ENCODE measurements around the gene BCAT1.

BCAT1 gene

GRCh38 chr12:24902511-24903328, 46.2 kb downstream of the BCAT1 start:
- no peak overlapping the region for H2AFZ ChIP-seq (ENCODE audit: low read length)
- no peaks in the 10 kb centered on the region; the same call in 1 of the 2 replicates for H3K36me3 ChIP-seq (ENCODE audit: insufficient read depth, low read length)
- no peaks in the 10 kb centered on the region for H3F3A ChIP-seq (ENCODE audit: insufficient read depth, low read length)
- H4K20me1 ChIP-seq (ENCODE audit: insufficient read depth, low read length) = no peaks in the 10 kb centered on the region
- H3K9me2 ChIP-seq (ENCODE audit: low read depth, low read length) = no peaks in the 10 kb centered on the region
- TF ChIP-seq CTCF (IDR thresholded peaks at IDR 0.05; ENCODE audit: low read length) = no peak
- no peak overlapping the region for H3K4me2 ChIP-seq (ENCODE audit: low read length)
- no peaks in the 10 kb centered on the region for H3K9me3 ChIP-seq (ENCODE audit: low read length)
- H3K4me3 ChIP-seq (ENCODE audit: low read depth, low read length, poor library complexity, severe bottlenecking) = no peak overlapping the region
- no peaks in the 10 kb centered on the region for H3K79me2 ChIP-seq (ENCODE audit: insufficient read depth, low read length)
- no peak overlapping the region for H3K27ac ChIP-seq (ENCODE audit: low read depth, low read length, poor library complexity, severe bottlenecking)
- H3K4me1 ChIP-seq (ENCODE audit: insufficient read depth, low read length, severe bottlenecking) = no peaks in the 10 kb centered on the region
- H3K9ac ChIP-seq (ENCODE audit: low read length) = no peak overlapping the region
- H3K27me3 ChIP-seq (ENCODE audit: insufficient read depth, low read length) = peaks cover 4% of the 10 kb centered on the region; the same call in 1 of the 2 replicates

DNA sequence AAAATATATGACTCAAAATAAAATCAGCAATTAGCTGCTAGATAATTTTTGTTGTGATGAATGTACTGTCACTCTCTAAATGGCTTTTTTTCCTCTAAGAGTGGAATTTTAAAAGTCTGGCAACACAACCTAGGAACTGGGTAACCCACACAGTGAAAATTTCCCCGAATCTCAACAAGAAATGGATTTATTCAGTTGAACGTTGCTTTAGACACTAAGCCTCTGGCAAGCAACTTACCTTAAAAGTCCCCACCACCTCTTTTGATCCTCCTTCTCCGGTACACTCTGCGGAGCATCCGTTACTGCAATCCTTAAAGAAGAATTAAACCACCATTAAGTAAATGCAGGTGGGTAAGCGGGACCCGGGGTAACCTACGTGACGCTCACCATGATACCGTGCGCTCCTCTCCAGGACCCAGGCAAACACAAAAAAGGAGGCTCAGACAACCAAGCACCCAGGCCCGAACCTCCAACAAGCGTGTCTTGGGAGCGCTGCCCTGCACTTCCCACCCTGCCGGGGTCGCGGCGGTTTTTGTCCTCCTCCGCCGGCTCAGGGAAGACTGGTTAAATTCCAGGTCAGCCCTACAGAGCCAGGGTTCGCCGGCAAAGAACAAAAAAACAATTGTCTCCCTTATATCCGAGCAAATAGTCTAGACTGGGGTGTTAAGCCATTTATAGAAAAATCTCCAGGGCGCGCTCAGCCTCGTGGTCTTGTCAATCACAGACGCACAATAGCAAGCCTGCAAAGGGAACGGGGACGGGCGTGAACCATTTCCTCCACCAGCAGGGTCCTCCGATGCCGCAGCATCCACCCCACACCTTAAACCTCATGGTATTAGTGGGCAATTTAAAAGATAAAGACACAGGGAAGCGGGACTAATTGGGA, 47.1 kb downstream of the BCAT1 start:
- Histone ChIP-seq H4K20me1 (ENCODE audit: insufficient read depth, low read length) (no peaks in the 10 kb centered on the region), H3K36me3 (ENCODE audit: insufficient read depth, low read length) (no peaks in the 10 kb centered on the region; the same call in 1 of the 2 replicates), H2AFZ (ENCODE audit: low read length) (no peak overlapping the region), H3K79me2 (ENCODE audit: insufficient read depth, low read length) (no peaks in the 10 kb centered on the region), H3K4me1 (ENCODE audit: insufficient read depth, low read length, severe bottlenecking) (no peaks in the 10 kb centered on the region), H3F3A (ENCODE audit: insufficient read depth, low read length) (no peaks in the 10 kb centered on the region), H3K27me3 (ENCODE audit: insufficient read depth, low read length) (peaks cover 4% of the 10 kb centered on the region; the same call in 1 of the 2 replicates), H3K9ac (ENCODE audit: low read length) (no peak overlapping the region), H3K4me2 (ENCODE audit: low read length) (no peak overlapping the region), H3K9me2 (ENCODE audit: low read depth, low read length) (no peaks in the 10 kb centered on the region), H3K27ac (ENCODE audit: low read depth, low read length, poor library complexity, severe bottlenecking) (no peak overlapping the region), H3K4me3 (ENCODE audit: low read depth, low read length, poor library complexity, severe bottlenecking) (no peak overlapping the region), H3K9me3 (ENCODE audit: low read length) (no peaks in the 10 kb centered on the region)
- no peak for TF ChIP-seq EZH2 (IDR thresholded peaks at IDR 0.05; ENCODE audit: borderline replicate concordance, low read length)
- no peak for TF ChIP-seq CTCF (IDR thresholded peaks at IDR 0.05; ENCODE audit: low read length)

- no peak overlapping the region for H2AFZ ChIP-seq (ENCODE audit: low read length)
- H3K9me2 ChIP-seq (ENCODE audit: low read depth, low read length) = no peaks in the 10 kb centered on the region
- no peak overlapping the region for H3K27ac ChIP-seq (ENCODE audit: low read depth, low read length, poor library complexity, severe bottlenecking)
- H3K79me2 ChIP-seq (ENCODE audit: insufficient read depth, low read length) = no peaks in the 10 kb centered on the region
- H3K9me3 ChIP-seq (ENCODE audit: low read length) = no peaks in the 10 kb centered on the region
- no peak overlapping the region for H3K4me3 ChIP-seq (ENCODE audit: low read depth, low read length, poor library complexity, severe bottlenecking)
- no peaks in the 10 kb centered on the region for H3K4me1 ChIP-seq (ENCODE audit: insufficient read depth, low read length, severe bottlenecking)
- no peaks in the 10 kb centered on the region for H4K20me1 ChIP-seq (ENCODE audit: insufficient read depth, low read length)
- H3K9ac ChIP-seq (ENCODE audit: low read length) = no peak overlapping the region
- H3K27me3 ChIP-seq (ENCODE audit: insufficient read depth, low read length) = peaks cover 4% of the 10 kb centered on the region; the same call in 1 of the 2 replicates
- TF ChIP-seq CTCF (IDR thresholded peaks at IDR 0.05; ENCODE audit: low read length) = no peak
- no peak for TF ChIP-seq EZH2 (IDR thresholded peaks at IDR 0.05; ENCODE audit: borderline replicate concordance, low read length)
- H3F3A ChIP-seq (ENCODE audit: insufficient read depth, low read length) = no peaks in the 10 kb centered on the region
- no peaks in the 10 kb centered on the region; the same call in 1 of the 2 replicates for H3K36me3 ChIP-seq (ENCODE audit: insufficient read depth, low read length)
- no peak overlapping the region for H3K4me2 ChIP-seq (ENCODE audit: low read length)
Measured at GRCh38 chr12:24900196-24900595, 48.7 kb downstream of the BCAT1 start.

Measured in OCI-LY1 (cell line).